ENCODE results near the gene FEZF2. TPM values are rescaled to one million over a fixed set of nuclear protein-coding genes. Genes with fewer than 3 reads are reported as not detected.

The FEZF2 gene
- polyA plus RNA-seq, 3 donors = not detected

- H3K4me2 ChIP-seq (replicated peaks; ENCODE audit: extremely low read depth, low read length, poor library complexity, severe bottlenecking) = no peak overlapping the region
- H3K79me2 ChIP-seq (ENCODE audit: insufficient read depth, low read length) = no peaks in the 10 kb centered on the region
- no peaks in the 10 kb centered on the region for H3K4me1 Mint-ChIP-seq
- H3K27me3 ChIP-seq (ENCODE audit: control insufficient read depth in 2 of 2, insufficient read depth in 2 of 2, low read length in 2 of 2) = no peaks in the 10 kb centered on the region
- no peaks in the 10 kb centered on the region for H3K4me1 ChIP-seq (ENCODE audit: control insufficient read depth in 1 of 2, insufficient read depth in 2 of 2, low read length in 2 of 2)
- H3K9ac ChIP-seq (ENCODE audit: insufficient read depth, low read length, poor library complexity, severe bottlenecking) = no peak overlapping the region
- no peaks in the 10 kb centered on the region for H4K20me1 ChIP-seq (ENCODE audit: insufficient read depth, low read length)
- no peaks in the 10 kb centered on the region for H3K9me3 Mint-ChIP-seq
- no peak overlapping the region for H2AFZ ChIP-seq (ENCODE audit: insufficient read depth, low read depth, low read length, poor library complexity, severe bottlenecking)
- H3K27me3 Mint-ChIP-seq (ENCODE audit: low read depth in 3 of 3) = peaks cover under 1 to 3% (median 2%) of the 10 kb centered on the region in 3 donors
- no peak overlapping the region for H3K27ac Mint-ChIP-seq
- H3K4me3 ChIP-seq (replicated peaks in 1 of 3; ENCODE audit: low read depth in 2 of 3, low read length in 3 of 3) = no peak overlapping the region
- no peak overlapping the region for H3K27ac ChIP-seq (ENCODE audit: low read depth in 1 of 2, low read length in 2 of 2)
- no peaks in the 10 kb centered on the region for H3K9me3 ChIP-seq (replicated peaks in 1 of 2; ENCODE audit: control insufficient read depth in 1 of 2, insufficient read depth in 1 of 2, low read length in 2 of 2)
- no peaks in the 10 kb centered on the region for H3K36me3 ChIP-seq (replicated peaks in 1 of 2; ENCODE audit: control insufficient read depth in 1 of 2, insufficient read depth in 2 of 2, low read length in 2 of 2)
- no peak for DNase-seq
- intact Hi-C loops (cut with micrococcal nuclease) = no loop called here
- WGBS (ENCODE audit: insufficient coverage) = no CpG with 5 or more reads among the region's 2 CpGs
- no peaks in the 10 kb centered on the region for H3K36me3 Mint-ChIP-seq
- no peak overlapping the region for H3K4me3 Mint-ChIP-seq
- TF ChIP-seq CTCF (IDR thresholded peaks at IDR 0.05) = peak; percentile 78
Observed at GRCh38 chr3:62332835-62333244, 40.5 kb downstream of the FEZF2 start.

DNA sequence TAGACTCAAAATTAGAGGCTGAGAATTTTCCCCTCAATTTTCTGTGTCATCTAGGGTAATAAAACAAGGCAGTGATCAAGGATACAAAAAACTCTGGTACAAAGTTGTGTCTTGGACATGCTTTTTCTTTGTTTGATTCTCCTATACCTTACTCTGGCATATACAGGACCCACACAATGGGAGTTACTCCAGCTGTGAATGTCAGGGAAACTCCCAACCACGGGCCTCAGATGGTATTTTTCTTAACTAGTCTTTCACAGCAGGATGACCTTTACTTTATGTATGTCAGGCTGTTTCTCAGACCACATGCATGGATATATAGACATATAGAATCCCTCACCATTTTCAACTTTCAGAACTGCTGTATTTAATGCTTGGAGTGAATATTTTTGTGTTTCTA is 41.3 kb downstream of the FEZF2 start:
- H3K36me3 ChIP-seq (replicated peaks in 1 of 2; ENCODE audit: control insufficient read depth in 1 of 2, insufficient read depth in 2 of 2, low read length in 2 of 2) = no peaks in the 10 kb centered on the region
- intact Hi-C loops (cut with micrococcal nuclease) = no loop called here

More for the DNA sequence above, 41.3 kb downstream of the FEZF2 start:
- H3K9me3 ChIP-seq (replicated peaks in 1 of 2; ENCODE audit: control insufficient read depth in 1 of 2, insufficient read depth in 1 of 2, low read length in 2 of 2) = no peaks in the 10 kb centered on the region
- no peak overlapping the region for H2AFZ ChIP-seq (ENCODE audit: insufficient read depth, low read depth, low read length, poor library complexity, severe bottlenecking)
- H3K27ac ChIP-seq (ENCODE audit: low read depth in 1 of 2, low read length in 2 of 2) = no peak overlapping the region
- no peaks in the 10 kb centered on the region for H3K4me1 ChIP-seq (ENCODE audit: control insufficient read depth in 1 of 2, insufficient read depth in 2 of 2, low read length in 2 of 2)
- H3K4me3 Mint-ChIP-seq = no peak overlapping the region
- no peak overlapping the region for H3K4me3 ChIP-seq (replicated peaks in 1 of 3; ENCODE audit: low read depth in 2 of 3, low read length in 3 of 3)
- H3K9me3 Mint-ChIP-seq = no peaks in the 10 kb centered on the region
- no peaks in the 10 kb centered on the region for H3K4me1 Mint-ChIP-seq
- H3K36me3 Mint-ChIP-seq = no peaks in the 10 kb centered on the region
- no peak overlapping the region for H3K27ac Mint-ChIP-seq
- no peak for TF ChIP-seq CTCF (IDR thresholded peaks at IDR 0.05)
- H3K27me3 Mint-ChIP-seq (ENCODE audit: low read depth in 3 of 3) = peaks cover 2 to 3% (median 2%) of the 10 kb centered on the region in 3 donors
- H3K79me2 ChIP-seq (ENCODE audit: insufficient read depth, low read length) = no peaks in the 10 kb centered on the region
- DNase-seq = no peak
- H3K4me2 ChIP-seq (replicated peaks; ENCODE audit: extremely low read depth, low read length, poor library complexity, severe bottlenecking) = no peak overlapping the region
- no peak overlapping the region for H3K9ac ChIP-seq (ENCODE audit: insufficient read depth, low read length, poor library complexity, severe bottlenecking)
- H4K20me1 ChIP-seq (ENCODE audit: insufficient read depth, low read length) = no peaks in the 10 kb centered on the region
- H3K27me3 ChIP-seq (ENCODE audit: control insufficient read depth in 2 of 2, insufficient read depth in 2 of 2, low read length in 2 of 2) = no peaks in the 10 kb centered on the region
- WGBS (ENCODE audit: insufficient coverage) = no CpG with 5 or more reads among the region's 1 CpG
